ENCODE data around the gene CEACAM8.
"Not testable (repeated sequence)": the region's sequence is repeated elsewhere in the genome, so short reads cannot be mapped to it uniquely, and the experiment has no call there.

The CEACAM8 gene

GRCh38 chr19:42540071-42540553 is 54.6 kb downstream of the CEACAM8 start:
- DNase-seq: no peak

- DNase-seq: no peak
Measured at GRCh38 chr19:42538841-42539709, 55.6 kb downstream of the CEACAM8 start.

GRCh38 chr19:42535276-42535675 is 59.4 kb downstream of the CEACAM8 start:
- DNase-seq: not testable (repeated sequence)

- no peak for DNase-seq
Measured at GRCh38 chr19:42534391-42534790, 60.3 kb downstream of the CEACAM8 start.

GRCh38 chr19:42532891-42533290 is 61.8 kb downstream of the CEACAM8 start:
- no peak for DNase-seq

GRCh38 chr19:42531313-42531712 is 63.4 kb downstream of the CEACAM8 start:
- DNase-seq: no peak

Measured in SHP77 treated with DMSO at 0.1 percent for 48 hours (cell line).